ENCODE data around the gene ARHGEF28. TPM values are rescaled to one million over a fixed set of nuclear protein-coding genes. Genes with fewer than 3 reads are reported as not detected.

ARHGEF28 gene
- total and polyA plus RNA-seq, 10 of the 15 experiments (the other 5 are each of a cell fraction or from before 2014, with no cell fraction given): 0.10 to 0.72 (median 0.22) TPM; not detected in 2

DNA sequence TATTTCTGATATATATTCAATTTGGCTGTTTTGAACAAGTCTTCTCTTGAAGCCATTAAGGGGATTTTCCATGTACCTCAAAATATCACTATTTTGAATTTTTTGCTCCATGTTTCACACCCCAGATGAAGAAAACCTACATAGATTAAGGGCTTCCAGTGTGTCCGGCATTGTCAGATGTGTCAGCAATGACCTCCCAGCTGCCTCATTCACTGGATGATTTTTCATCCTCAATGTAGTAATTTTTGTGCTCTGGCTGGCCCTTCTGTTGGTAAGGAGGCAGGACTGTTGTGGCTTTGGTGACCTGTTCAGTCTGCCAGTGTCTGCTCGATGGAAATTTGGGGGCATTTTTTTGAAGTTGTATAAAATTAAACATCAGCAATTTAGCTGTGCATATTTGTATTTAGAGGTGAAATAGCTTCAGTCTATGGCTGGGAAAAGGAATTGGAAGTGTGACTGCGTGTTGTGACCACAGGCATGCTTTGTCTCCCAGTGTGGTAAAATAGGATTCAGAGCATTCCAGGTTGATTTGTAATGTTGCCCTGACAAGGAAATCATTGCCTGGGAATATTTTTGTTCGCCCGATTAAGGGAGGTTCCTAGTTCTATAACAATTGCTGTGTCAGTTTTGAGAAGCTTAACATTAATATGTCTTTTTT lies 312.4 kb downstream of the ARHGEF28 start (continued):
- TF ChIP-seq, protein P1, sequence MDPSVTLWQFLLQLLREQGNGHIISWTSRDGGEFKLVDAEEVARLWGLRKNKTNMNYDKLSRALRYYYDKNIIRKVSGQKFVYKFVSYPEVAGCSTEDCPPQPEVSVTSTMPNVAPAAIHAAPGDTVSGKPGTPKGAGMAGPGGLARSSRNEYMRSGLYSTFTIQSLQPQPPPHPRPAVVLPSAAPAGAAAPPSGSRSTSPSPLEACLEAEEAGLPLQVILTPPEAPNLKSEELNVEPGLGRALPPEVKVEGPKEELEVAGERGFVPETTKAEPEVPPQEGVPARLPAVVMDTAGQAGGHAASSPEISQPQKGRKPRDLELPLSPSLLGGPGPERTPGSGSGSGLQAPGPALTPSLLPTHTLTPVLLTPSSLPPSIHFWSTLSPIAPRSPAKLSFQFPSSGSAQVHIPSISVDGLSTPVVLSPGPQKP (IDR thresholded peaks at IDR 0.05; ENCODE audit: low read depth, low read length): no peak
- TF ChIP-seq, protein P2, sequence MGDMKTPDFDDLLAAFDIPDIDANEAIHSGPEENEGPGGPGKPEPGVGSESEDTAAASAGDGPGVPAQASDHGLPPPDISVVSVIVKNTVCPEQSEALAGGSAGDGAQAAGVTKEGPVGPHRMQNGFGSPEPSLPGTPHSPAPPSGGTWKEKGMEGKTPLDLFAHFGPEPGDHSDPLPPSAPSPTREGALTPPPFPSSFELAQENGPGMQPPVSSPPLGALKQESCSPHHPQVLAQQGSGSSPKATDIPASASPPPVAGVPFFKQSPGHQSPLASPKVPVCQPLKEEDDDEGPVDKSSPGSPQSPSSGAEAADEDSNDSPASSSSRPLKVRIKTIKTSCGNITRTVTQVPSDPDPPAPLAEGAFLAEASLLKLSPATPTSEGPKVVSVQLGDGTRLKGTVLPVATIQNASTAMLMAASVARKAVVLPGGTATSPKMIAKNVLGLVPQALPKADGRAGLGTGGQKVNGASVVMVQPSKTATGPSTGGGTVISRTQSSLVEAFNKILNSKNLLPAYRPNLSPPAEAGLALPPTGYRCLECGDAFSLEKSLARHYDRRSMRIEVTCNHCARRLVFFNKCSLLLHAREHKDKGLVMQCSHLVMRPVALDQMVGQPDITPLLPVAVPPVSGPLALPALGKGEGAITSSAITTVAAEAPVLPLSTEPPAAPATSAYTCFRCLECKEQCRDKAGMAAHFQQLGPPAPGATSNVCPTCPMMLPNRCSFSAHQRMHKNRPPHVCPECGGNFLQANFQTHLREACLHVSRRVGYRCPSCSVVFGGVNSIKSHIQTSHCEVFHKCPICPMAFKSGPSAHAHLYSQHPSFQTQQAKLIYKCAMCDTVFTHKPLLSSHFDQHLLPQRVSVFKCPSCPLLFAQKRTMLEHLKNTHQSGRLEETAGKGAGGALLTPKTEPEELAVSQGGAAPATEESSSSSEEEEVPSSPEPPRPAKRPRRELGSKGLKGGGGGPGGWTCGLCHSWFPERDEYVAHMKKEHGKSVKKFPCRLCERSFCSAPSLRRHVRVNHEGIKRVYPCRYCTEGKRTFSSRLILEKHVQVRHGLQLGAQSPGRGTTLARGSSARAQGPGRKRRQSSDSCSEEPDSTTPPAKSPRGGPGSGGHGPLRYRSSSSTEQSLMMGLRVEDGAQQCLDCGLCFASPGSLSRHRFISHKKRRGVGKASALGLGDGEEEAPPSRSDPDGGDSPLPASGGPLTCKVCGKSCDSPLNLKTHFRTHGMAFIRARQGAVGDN (IDR thresholded peaks at IDR 0.05): no peak
- TF ChIP-seq BMI1 (IDR thresholded peaks at IDR 0.05; ENCODE audit: borderline replicate concordance): no peak

DNA sequence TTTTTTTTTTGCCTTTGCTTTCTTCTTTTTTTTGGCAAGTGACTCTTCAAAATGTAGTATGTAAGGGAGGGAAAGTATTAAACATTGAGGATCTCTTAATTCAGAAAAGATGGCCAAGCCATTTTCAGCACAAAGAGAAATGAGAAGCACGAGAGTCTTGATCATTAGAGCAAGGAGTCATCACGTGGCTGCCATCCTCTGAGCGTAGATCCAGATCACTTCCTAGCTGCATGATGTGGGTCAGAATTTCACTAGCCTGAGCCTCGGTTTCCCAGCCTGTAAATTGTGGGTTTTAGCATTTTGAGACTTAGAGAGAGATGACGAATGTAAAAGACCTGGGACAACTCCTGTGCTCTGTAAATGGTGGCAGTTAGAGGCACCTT lies 312.9 kb downstream of the ARHGEF28 start:
- Histone ChIP-seq H3K79me2 (ENCODE audit: control insufficient read depth, insufficient read depth, low read length) (no peaks in the 10 kb centered on the region), H3K27ac (ENCODE audit: control insufficient read depth, insufficient read depth) (no peak overlapping the region), H4K20me1 (ENCODE audit: control insufficient read depth, insufficient read depth) (no peaks in the 10 kb centered on the region), H2AFZ (ENCODE audit: control insufficient read depth, low read depth, low read length) (no peak overlapping the region), H3K27me3 (replicated peaks in 1 of 2; ENCODE audit: control insufficient read depth in 2 of 2, insufficient read depth in 2 of 2, low read length in 1 of 2) (no peaks in the 10 kb centered on the region), H3K4me2 (ENCODE audit: control insufficient read depth, insufficient read depth) (no peak overlapping the region), H3K4me1 (ENCODE audit: control insufficient read depth, insufficient read depth, low read length) (no peaks in the 10 kb centered on the region), H3K36me3 (ENCODE audit: control insufficient read depth in 2 of 2, insufficient read depth in 2 of 2, low read length in 1 of 2) (no peaks in the 10 kb centered on the region), H3K9ac (ENCODE audit: control insufficient read depth, insufficient read depth, low read length) (no peak overlapping the region), H3K4me3 (no peak overlapping the region), H3K9me3 (replicated peaks; ENCODE audit: control insufficient read depth, insufficient read depth, low read length) (no peaks in the 10 kb centered on the region)
- RAD21 ChIA-PET (ENCODE audit: unreplicated experiment): interaction anchor here (0.6 kb wide), 1 partner anchor 8 kb away, joined by 3 read pairs; no protein-coding TSS in a partner anchor
- intact Hi-C loops (cut with micrococcal nuclease; ENCODE audit: unreplicated experiment) (no loop called here), in situ Hi-C loops (cut with MboI) (no loop called here)
- POLR2A ChIA-PET: no interaction called here
- DNase-seq (ENCODE audit: low read depth, low spot score) (no peak), ATAC-seq (no peak), FAIRE-seq (no peak)
- TF ChIP-seq BHLHE40 (IDR thresholded peaks at IDR 0.05; ENCODE audit: borderline replicate concordance in 1 of 2, low read depth in 2 of 2, low read length in 1 of 2) (no peak), CHD2 (IDR thresholded peaks at IDR 0.05; ENCODE audit: borderline replicate concordance, low read depth, low read length) (no peak), SUZ12 (IDR thresholded peaks at IDR 0.05; ENCODE audit: unreplicated experiment) (no peak), POU2F2 (IDR thresholded peaks at IDR 0.05; ENCODE audit: borderline replicate concordance, low read depth, low read length) (no peak), ESRRA (IDR thresholded peaks at IDR 0.05; ENCODE audit: low read length) (no peak), DPF2 (IDR thresholded peaks at IDR 0.05) (no peak), RB1 (IDR thresholded peaks at IDR 0.05; ENCODE audit: borderline replicate concordance) (no peak)
- TF ChIP-seq, protein P3, sequence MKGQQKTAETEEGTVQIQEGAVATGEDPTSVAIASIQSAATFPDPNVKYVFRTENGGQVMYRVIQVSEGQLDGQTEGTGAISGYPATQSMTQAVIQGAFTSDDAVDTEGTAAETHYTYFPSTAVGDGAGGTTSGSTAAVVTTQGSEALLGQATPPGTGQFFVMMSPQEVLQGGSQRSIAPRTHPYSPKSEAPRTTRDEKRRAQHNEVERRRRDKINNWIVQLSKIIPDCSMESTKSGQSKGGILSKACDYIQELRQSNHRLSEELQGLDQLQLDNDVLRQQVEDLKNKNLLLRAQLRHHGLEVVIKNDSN (IDR thresholded peaks at IDR 0.05; ENCODE audit: borderline replicate concordance, extremely low read length, insufficient read depth, low read depth, low read length): no peak
- 11% methylated on average over 5 of the region's 5 CpGs for WGBS (ENCODE audit: insufficient coverage, insufficient replicate concordance, low lambda C conversion rate, missing lambda C conversion rate)
- SMC1A ChIA-PET (ENCODE audit: uncharacterized antibody, unreplicated experiment): interaction anchor here (1.9 kb wide), 1 partner anchor 37 kb away, joined by 7 read pairs; no protein-coding TSS in a partner anchor
- CTCF ChIA-PET: interaction anchor here (0.8 kb wide), 1 partner anchor 53 kb away, joined by 3 read pairs; no protein-coding TSS in a partner anchor
- BruUV-seq (replicated peaks): no TSS peak

Measured in GM12878 (cell line).